Dendritic cell treated with granulocyte-macrophage colony-stimulating factor and Interleukin-4, amounts not matched to agents 40 ng/mL and 50 ng/mL, for 4 days (primary cell): ENCODE results near the gene SHC1.

Experiments
- H3K27ac Mint-ChIP-seq: one replicate; pipeline ENCODE4 v1.8.0; 2022; ENCODE audit warnings: mild to moderate bottlenecking, mixed read lengths
- H3K27me3 Mint-ChIP-seq: one replicate; pipeline ENCODE4 v1.8.0; 2022; ENCODE audit warnings: mild to moderate bottlenecking, mixed read lengths
- H3K36me3 Mint-ChIP-seq: one replicate; pipeline ENCODE4 v1.8.0; 2022; ENCODE audit warnings: low read depth, mixed read lengths
- H3K4me1 Mint-ChIP-seq: one replicate; pipeline ENCODE4 v1.8.0; 2022; ENCODE audit warnings: low read depth, mixed read lengths
- H3K4me3 Mint-ChIP-seq: one replicate; pipeline ENCODE4 v1.8.0; 2022; ENCODE audit warnings: mild to moderate bottlenecking, moderate library complexity, mixed read lengths
- H3K9me3 Mint-ChIP-seq: one replicate; pipeline ENCODE4 v1.8.0; 2022; ENCODE audit warnings: mixed read lengths
- intact Hi-C: fragments of 100-400 bp; cut with micrococcal nuclease; formaldehyde crosslinking; loops from one replicate; pipeline ENCODE4 v1.15.0; 2022

Gene SHC1

DNA sequence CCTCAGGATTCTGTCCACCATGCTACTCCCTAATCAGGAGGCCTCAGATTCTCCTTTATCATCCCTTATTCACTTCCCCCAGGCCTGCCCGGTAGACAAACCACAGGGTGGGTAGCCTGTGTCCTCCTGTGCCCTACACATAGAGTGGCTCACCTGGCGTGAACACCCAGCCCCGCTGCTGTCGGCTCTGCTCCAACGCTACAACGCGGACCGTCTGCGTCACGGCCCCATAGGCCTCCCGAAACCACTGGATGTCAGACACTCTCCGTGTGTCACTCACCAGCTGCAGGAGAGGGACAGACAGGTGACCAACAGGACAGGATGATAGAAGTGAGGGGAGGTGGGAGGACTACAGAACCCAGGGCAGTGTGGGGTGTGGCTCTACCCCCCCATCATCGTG lies 44.3 kb downstream of the SHC1 start:
- Mint-ChIP-seq H3K36me3 (peaks cover 91% of the 10 kb centered on the region), H3K27me3 (no peaks in the 10 kb centered on the region), H3K9me3 (no peaks in the 10 kb centered on the region), H3K4me3 (no peak overlapping the region), H3K27ac (no peak overlapping the region), H3K4me1 (peaks cover 19% of the 10 kb centered on the region)
- intact Hi-C loops: no loop called here

DNA sequence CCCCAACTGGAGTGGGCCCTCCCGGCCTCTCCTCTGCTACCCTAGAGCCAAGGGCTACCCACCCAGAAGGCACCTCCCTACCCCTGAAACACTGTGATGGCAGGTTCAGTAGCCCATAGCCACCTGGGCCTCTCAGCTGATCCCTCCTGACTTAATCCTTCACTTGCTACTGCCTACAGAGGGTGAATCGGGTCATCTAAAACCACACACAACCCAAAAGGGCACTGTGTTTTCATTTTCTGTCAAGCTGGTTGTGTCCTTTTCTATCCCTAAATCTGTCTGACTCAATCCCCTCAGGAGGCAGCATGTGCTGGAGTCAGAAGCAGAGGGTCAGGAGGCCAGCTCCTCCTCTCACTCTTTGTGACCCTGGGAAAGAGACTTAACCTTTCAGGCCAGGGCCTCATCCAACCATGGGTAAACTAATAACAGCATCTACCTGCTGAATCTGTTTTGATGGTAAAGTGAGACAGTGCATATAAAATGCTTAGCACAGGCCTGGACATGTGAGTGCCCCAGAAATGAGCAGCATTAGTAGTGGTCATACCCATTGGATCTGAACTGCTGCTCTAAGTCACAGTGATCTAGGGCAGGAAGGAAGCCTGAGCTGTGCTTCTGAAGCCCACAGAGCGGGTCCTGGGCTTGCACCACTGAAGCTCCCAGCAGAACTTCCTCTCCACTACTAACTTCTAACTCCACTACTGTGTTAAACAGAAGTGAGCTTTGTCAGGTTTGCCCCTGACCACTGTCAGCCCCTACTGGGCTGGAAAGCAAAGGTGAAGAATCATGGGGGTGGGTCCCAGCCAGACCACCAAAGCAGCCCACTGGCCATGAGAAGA lies 45.0 kb downstream of the SHC1 start:
- no peaks in the 10 kb centered on the region for H3K9me3 Mint-ChIP-seq
- no peak overlapping the region for H3K4me3 Mint-ChIP-seq
- intact Hi-C loops: no loop called here
- peaks cover 15% of the 10 kb centered on the region for H3K4me1 Mint-ChIP-seq
- H3K27ac Mint-ChIP-seq: no peak overlapping the region
- H3K27me3 Mint-ChIP-seq: no peaks in the 10 kb centered on the region
- peaks cover 92% of the 10 kb centered on the region for H3K36me3 Mint-ChIP-seq

DNA sequence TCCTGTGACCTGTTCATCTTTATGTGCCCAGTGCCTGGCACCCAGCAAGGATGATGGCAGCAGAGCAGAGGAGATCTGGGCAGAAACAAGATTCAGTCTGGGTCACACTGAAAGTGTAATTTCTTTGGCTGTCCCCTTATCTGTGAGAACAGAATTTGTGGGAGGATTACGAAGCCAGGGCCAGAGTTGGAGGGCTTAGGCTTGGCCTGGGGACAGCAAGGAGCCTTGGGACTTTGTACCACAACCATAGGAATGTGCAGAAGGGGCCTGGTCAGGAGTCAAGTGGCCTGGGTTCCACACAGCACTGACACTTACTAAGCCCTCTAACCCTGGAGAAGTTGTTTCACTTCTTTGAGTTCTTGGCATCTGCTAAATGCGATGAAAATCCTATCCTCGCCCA lies 46.9 kb downstream of the SHC1 start:
- Mint-ChIP-seq H3K27me3 (no peaks in the 10 kb centered on the region), H3K9me3 (no peaks in the 10 kb centered on the region), H3K36me3 (peaks cover 84% of the 10 kb centered on the region), H3K4me1 (peaks cover 15% of the 10 kb centered on the region), H3K4me3 (no peak overlapping the region), H3K27ac (no peak overlapping the region)
- intact Hi-C loops: no loop called here

DNA sequence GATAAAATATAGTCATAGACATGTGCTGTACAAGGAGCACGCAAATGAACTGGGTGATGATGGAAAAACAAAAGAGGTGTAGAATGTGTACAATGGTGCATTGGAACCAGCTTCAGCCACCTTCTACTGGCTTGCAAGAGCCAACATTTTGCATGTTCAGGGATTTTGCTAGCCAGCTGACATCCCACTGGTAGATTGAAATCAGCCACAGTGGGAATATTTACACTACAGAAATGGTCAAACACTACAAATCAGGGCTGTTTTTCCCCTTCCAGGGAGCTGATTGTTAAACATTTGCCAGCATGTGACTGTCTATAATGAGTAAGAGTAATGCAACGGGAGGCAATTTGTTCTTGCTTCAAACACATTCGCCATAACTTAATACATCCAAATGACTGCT lies 57.3 kb downstream of the SHC1 start:
- intact Hi-C loops: no loop called here
- peaks cover 17% of the 10 kb centered on the region for H3K9me3 Mint-ChIP-seq
- H3K4me1 Mint-ChIP-seq: no peaks in the 10 kb centered on the region
- H3K4me3 Mint-ChIP-seq: no peak overlapping the region
- peaks cover 20% of the 10 kb centered on the region for H3K36me3 Mint-ChIP-seq
- H3K27me3 Mint-ChIP-seq: no peaks in the 10 kb centered on the region
- H3K27ac Mint-ChIP-seq: no peak overlapping the region

DNA sequence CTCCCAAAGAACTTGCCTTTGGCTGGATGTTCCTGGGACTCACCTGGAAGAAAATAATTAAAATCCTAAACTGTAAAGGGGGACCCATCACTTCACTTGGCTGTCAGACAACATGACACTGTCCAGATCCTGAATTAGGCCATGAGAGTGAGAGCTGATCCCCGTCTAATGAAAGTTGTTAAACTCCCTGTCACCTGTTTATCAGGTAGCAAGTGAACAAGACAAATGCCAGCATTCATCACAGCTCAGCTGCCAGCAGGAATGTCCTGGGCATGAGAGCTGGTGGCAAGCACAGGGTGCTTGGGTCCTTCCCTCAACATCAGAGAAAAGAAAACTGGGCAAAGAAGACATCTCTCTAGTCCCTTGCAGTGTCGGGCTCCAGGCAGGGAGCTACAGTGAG lies 57.8 kb downstream of the SHC1 start:
- no peak overlapping the region for H3K4me3 Mint-ChIP-seq
- H3K36me3 Mint-ChIP-seq: peaks cover 16% of the 10 kb centered on the region
- H3K27ac Mint-ChIP-seq: no peak overlapping the region
- intact Hi-C loops: no loop called here
- H3K4me1 Mint-ChIP-seq: no peaks in the 10 kb centered on the region
- no peaks in the 10 kb centered on the region for H3K27me3 Mint-ChIP-seq
- H3K9me3 Mint-ChIP-seq: peaks cover 20% of the 10 kb centered on the region
